Measurements from ENCODE around the gene REL.
"Not testable (repeated sequence)": the region's sequence is repeated elsewhere in the genome, so short reads cannot be mapped to it uniquely, and the experiment has no call there.

Gene REL

DNA sequence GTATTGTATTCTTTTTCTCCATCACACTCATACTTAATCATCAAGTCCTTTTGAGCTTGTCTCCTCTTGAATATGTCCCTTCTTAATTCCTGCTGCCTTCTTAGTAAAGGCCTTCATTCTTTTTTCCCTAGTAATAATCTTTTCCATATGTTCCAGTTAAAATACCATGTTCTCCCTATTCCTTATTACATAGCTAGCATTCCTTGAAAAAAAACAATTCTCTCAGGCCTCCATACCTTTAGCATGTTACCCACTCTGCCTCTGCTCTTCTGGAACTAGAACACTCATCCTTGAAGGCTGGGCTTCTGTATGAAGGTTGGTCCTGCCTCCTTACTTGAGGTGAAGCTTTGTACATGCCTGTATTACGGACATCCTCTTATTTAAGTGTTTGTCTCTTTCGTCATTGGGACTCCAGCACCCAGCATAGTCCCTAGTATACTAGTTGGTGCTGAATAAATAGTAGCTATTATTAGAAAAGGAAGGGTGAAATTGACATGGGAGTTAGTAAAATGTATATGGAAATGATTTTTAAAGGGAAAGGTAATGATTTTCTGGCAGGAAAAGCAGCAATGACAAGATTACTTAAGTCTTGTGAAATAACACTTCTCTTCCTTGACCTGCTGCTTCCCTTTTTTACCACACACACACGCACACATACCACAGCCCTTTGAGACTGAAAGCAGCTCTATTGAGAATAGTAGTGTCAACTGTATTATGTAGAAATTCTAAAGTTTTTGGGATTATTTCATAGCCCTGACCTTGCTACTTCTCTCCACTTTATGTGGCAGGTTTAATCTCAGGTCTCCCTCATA is 45.6 kb downstream of the REL start:
- no peak for DNase-seq

DNA sequence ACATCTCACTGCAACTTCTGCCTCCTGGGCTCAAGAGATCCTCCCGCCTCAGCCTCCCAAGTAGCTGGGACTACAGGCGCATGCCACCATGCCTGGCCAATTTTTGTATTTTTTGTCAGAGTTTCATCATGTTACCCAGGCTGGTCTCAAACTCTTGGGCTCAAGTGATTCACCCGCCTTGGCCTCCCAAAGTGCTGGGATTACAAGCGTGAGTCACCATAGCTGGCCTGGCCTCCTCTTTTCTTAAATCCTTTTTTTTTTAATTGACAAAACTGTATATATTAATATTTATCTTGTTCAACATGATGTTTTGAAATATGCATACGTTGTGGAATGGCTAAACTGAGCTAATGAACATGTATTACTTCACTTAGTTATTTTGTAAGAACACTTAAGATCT is 50.7 kb downstream of the REL start:
- not testable (repeated sequence) for DNase-seq

DNA sequence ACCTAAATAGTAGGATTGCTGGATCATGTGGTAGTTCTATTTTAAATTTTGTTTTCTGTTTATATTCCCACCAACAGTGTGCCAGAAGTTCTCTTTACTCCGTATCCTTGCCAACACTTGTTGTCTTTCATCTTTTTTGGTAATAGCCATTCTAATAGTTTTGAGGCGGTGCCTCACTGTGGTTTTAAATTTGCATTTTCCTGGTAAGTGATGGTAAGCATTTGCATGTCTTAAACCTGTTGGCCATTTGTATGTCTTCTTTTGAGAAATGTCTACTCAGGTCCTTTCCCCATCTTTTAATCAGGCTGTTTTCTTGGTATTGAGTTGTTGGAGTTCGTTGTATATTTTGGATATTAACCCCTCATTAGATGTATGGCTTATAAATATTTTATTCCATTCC is 51.6 kb downstream of the REL start:
- DNase-seq, result no peak

DNA sequence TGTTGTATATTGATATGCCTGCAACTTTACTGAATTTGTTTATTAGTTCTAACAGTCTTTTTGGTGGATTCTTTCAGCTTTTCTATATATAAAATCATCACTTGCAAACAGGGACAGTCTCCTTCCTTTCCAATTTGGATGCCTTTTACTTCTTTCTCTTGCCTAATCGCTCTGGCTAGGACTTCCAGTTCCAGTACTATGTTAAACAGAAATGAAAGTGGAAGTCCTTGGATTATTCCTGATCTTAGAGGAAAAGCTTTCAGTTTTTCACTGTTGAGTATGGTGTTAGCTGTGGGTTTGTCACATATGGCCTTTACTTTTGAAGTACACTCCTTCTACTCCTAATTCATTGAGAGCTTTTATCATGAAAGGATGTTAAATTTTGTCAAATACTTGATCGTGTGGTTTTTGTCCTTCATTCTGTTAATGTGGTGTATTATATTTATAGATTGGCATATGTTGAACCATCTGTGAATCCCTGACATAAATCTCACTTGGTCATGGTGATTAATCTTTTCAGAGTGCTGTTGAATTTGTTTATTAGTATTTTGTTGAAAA is 52.9 kb downstream of the REL start:
- DNase-seq, result no peak

DNA sequence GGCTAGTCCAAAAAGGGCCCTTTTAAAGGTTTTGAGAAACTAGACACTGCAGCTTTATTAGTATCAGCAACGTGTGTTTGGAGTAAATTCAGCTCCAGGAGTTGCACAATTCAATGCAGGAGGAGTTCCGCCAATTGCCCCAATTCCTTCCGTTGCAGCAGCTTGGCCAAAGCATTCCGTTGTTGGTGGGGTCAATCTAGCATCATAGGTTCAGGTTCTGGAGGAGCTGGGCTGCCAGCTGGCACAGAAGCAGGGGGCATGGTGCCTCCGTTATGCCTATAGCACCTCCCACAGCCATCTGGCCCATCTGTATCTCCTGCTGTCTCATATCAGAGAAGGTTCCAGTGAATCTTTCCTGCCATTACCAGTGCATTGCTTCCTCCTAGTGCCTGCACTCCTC is 55.4 kb downstream of the REL start:
- DNase-seq, result no peak

DNA sequence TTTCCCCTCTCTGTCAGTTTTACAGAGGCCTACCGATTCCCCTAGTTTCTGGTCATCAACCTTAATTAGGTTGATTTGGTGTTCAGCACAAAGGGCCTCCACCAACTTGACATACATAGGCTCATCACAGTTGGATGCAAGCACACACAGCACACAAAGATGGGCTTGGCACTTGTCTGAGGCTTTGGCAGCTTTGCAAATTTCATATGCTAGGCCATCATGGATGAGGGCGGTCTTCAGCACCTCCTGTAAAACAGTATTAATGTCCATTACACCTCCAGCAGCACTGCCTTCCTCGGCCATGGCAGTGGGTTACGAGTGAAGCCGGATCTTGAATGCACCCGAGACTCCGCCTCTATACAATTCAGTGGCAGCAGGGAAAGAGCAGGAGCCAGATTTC is 56.9 kb downstream of the REL start:
- no peak for DNase-seq

DNA sequence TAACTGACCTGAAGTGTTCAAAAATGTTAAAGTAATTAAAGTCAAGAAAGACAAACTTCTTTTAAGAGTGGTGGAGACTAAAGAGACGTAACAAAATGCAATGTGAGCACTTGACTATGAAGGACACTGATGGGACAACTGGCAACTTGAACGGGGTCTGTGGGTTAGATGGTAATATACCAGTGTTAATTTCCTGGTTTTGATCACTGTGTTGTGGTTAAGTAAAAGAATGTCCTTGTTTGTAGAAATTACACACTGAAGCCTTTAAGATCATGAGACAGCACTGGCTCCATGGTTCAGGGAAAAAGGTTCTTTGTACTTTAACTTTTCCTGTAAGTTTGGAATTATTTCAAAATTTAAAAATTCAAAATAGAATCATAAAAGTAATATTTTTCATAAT is 58.2 kb downstream of the REL start:
- DNase-seq, result no peak

DNA sequence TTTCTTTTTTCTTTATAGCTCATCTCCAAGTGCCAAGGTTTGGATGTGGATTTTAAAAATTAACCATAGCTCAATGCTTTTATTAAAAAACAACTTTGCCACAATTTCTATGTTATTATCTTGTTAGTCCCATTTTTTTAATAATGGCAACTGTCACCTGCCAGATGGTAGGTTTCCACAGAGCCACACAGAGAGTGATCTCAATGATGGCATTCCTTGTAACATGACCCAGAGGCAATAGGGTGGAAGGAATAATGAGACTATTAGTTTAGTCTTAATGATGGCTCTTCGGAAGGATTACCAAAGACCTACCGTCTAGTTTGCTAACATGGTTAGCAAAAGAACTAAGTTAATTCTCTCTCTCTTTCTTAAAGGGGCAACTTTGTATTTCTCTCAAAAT is 64.0 kb downstream of the REL start:
- DNase-seq, result no peak

DNA sequence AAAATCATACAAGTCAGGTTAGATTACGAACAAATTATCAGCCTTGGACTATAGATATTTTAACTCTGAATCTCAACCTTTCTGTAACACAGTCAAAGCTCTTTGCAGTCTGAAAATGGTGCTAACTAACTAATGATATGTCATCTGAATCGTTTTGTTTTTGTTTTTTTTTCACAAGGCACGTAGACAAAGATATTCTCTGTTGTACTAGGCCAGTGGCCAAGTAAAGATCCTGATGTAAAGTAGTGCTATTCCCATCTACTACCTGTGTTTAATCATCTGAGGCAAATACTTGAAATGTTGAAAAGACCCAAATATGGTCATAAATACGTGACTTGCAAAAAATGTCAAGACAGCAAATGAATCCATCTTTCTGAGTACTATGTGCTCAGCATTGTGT is 65.7 kb downstream of the REL start:
- no peak for DNase-seq

DNA sequence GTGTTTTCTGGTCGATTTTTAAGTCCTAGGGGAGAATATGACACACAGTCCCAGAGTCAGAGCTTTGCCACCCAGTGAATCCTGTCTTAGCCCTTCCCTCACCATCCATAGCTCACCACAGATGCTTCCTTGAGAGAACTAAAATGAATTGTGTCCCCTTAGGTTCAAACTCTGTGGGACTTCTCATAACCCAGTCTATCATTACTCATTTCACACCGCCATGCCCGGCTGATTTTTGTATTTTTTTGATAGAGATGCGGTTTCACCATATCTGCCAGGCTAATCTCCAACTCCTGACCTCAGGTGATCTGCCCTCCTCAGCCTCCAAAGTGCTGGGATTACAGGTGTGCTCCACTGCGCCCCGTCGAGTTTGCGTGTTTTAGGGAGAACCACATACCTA is 66.8 kb downstream of the REL start:
- DNase-seq, result no peak

DNA sequence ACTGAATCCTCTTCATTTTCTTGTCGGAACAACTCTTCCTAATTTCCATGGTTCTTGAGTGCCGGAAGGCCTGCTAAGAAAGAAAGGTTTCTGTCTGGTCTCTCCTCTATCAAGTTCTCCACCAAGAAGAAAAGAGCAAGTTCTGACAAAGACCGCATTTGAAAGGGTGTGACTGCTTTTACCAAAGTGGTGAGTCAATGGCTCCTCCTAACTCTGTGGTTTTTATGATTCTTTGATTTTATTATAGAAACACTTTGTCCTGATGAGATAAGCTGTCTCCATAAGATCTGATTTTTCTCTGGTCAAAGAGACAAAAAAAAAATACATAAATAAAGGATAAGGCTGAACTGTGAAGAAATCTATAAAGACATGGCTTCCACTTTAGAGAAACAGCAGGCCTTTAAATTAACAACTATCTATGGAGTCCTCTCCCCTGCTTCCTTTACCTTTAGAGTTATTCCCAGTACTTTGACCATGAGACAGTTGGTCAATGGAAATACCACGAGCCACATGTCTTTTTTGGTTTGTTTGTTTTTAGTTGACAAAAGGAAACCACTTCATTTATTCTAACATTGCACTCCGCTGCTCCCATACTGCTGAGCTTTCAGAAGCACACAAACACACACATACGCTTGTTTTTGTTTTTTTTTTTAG is 67.7 kb downstream of the REL start:
- no peak for DNase-seq

DNA sequence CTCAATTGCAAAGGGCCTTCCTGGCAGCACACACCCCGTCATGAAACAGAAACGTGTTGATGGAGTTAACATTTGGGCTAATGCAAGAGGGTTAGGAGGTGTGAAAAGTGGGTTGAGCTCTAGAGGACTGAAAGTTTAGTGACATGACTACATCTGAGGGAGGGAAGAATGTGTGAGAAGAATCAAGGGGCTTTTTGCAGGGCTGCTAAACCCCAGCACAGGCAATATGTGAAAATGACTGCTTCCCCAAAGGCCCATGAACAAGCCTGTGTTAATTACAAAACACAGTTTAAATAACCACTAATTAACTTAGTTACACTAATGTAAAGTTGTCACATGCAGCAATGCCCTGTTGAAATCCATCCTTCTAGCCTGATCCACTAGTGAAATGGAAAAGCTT is 72.8 kb downstream of the REL start:
- no peak for DNase-seq

DNA sequence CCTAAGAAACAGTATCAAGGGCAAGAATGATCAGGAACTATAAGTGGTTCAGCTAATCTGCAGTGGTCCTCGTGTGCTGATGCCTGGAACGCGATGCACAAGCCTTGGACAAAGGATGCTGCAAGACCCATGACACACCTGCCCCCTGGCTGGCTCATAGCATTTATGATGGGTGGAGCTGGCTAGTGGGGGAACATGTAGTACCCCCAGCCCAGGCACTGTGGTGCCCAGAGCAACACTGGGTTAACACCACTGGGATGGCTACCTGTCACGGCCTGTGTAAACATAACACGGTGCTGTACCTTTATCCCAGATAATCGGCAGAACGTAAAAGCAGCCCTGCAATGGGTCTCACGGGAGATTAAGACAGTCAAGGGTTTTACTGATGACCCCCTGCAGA is 75.8 kb downstream of the REL start:
- DNase-seq, result no peak

DNA sequence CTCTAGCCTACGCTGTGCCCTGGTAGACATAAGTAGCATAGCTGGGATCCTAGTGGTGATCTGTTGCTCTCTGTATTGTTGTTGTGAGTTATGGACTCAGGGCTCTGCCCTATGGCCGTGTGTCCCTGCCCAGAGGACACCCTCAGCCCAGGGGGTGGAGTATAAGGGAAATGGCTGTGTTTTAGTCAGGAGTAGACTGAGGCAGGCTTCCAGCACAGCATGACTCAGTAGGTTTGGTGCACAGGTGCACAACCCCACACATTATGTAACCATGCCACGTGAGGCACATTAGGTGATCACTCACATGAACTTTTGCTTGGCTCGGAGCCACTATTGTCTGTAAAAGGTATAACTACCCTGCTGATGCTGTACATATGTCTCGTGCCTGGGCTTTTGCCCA is 76.3 kb downstream of the REL start:
- DNase-seq, result no peak

DNA sequence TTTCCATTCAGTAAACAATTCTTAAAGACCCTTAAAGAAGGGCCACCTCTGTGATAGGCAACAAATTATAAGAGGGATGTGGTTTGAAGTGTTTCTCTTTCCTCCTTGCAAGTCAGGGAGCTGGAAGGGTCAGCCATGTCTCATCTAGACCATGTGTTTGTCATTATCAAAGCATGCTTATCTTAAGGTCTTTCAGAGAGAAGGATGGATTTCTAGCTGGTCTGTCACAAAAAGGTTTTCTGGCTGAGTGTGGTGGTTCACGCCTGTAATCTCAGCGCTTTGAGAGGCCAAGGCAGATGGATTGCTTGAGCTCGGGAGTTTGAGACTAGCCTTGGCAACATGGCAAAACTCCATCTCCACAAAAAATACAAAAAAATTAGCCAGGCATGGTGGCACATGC is 77.0 kb downstream of the REL start:
- DNase-seq, result no peak

DNA sequence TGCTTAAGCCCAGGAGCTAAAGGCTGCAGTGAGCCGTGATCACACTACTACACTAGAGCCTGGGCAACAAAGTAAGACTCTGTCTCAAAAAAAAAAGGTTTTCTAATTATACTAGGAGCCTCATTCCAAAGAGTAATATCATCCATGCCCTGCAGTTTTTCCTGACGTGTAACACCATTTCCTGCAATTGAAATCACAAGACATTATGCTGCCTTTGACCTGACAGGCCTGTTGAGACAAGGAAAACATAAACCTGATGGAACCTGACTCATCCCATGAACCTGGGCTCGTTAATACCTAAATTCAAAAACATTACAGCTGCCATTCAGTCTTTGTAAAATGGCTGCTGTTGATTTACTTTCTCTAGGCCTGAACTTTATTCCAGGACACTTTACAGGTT is 77.4 kb downstream of the REL start:
- DNase-seq, result no peak

DNA sequence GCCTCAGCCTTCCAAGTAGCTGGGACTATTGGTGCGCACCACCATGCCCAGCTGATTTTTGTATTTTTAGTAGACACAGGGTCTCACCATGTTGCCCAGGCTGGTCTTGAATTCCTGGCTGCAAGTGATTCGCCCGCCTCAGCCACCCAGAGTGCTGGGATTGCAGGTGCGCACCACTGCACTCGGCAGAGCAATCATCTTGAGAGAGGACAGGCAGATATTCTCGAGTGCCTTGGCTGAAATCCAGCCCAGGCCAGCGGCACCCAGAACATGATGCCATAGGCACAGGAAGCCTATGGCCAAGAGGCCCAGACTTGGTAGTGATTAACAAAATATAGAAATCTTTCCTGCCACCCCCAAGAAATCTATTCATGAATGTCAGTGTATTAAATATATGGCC is 78.1 kb downstream of the REL start:
- DNase-seq, result no peak

DNA sequence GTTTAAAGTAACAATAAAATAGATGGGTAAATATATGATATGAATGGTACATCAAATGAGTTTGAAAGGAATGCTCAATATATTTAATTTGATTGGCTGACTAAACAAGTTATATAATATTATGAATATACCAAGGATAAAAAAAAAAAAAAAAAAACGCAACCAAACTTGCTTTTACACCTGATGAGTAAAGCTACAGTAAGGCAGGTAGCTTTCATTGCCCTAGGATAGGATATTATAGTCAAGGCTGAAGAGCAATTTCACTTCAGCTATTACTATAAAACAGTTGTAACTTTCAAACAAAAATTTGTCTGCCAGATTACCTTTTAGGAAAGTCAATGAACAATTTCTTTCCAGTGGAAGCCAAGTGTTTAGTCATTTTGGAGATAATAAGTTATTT is 79.3 kb downstream of the REL start:
- no peak for DNase-seq

DNA sequence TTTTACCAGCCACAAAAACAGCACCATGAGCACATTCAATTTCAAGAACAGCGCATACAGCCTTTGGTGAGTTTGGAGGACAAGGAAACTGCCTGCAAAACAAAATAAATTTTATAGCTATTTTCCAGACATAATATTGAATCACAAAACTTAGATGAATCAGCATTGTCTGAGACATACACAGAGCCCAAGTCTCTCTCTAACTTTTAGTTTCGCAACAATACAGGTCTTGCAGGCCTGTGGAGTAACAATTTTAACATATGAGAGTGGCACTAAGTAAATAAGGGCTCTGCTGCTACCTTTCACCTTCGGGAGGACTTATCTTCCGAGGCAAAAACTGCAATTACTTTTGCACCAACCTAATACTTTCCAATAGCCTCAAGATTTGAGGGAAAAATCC is 80.1 kb downstream of the REL start:
- DNase-seq, result no peak

DNA sequence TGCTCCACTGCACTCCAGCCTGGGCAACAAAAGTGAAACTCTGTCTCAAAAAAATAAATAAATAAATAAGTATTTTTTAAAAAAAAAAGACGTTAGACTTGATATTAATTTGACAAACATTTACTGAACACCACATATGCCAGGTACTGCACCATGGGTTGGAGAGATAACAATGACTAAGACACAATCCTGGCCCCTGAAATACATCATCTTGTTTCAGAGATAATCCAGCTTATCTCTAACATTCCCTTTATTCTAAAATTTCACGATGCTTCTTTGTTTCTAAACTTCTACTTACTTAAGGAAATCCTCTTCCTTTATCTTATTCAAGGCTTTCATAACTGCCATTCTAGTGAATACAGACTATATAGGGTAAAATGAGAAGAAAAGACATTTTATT is 81.2 kb downstream of the REL start:
- DNase-seq, result no peak

DNA sequence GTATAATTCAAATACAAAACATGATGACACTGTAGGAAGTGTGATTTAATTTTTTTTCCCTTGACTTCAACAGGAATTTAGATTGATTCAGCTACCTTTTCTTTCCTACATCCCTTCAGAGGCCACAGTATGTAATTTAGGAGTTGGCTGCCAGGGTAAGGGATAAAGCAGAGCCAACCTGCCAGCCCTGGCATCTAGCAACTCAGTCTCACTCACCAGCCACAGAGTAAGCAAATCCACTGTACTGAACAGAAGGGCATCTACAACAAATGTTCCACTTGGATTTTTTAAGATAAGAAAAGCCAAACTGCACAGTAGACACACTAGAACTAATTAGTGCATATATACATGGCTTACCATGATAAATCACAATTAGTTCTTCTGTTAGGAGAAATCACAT is 81.8 kb downstream of the REL start:
- no peak for DNase-seq

DNA sequence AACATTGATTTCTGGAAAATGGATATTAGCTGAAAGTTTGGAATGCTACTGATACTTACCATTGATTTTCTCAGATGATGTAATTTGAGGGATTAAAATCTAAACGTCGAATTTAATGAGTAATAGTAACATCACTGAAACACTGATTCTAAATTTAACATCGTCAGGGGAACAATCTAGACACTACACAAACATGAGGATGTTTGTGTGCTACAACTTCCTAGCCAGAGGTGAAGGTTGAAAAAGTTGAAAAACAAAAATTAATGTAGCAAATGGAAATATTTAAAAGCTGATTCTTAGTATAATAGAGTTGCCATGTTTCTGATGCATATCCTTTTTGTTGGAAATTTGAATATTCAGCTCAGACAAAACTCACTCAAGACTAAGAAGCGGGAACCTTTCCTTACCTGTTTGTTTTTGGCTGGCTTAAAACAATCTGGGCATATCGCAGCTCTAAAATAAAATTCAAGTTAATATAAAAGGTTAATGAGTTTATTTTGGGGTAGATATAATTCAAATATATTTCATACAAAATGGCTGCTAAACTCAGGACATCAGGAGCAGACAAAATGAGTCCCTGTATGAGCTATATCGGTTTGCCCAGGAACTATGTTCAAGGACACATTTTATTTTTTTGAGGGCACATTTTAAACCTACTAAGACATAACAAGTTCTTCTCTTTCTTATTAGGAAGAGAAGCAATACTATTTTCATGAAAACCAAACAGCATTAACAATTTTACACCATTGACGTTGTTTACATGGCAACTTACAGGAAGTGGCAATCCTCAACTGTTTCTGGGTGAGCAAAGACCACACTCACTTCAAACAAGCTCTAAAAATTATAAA is 83.5 kb downstream of the REL start:
- no peak for DNase-seq

DNA sequence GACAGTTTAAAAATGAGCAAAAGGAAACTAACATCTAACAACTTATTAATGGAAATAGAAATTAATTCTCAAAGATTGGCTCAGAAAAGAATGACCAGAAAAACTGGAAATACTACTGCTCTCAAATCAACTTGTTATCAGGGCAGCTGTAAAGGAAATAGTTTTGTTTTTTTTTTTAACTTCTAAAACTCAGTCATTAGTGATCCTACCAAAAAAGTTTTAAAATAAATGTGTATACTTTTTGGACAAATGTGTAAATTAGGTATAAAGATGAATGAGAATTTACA is 84.1 kb downstream of the REL start:
- DNase-seq, result no peak

Measured in activated CD4-positive, alpha-beta T cell treated with anti-CD3 and anti-CD28 coated beads for 4 hours (primary cell).